Activated CD8-positive, alpha-beta memory T cell treated with anti-CD3 and anti-CD28 coated beads for 48 hours (primary cell): ENCODE results near the gene PDE9A.

Experiments
- DNase-seq, 3 experiments: peaks; one replicate each; pipeline ENCODE4 v3.0.0-alpha.2; 2020; ENCODE audit warnings: low read depth in 2 of 3, low spot score in 2 of 3

PDE9A gene

GRCh38 chr21:42684109-42684916, 30.9 kb downstream of the PDE9A start:
- DNase-seq: peak in 1 of 3 experiments; percentile 31

- DNase-seq: no peak
Observed at GRCh38 chr21:42685036-42685435, 31.6 kb downstream of the PDE9A start.

- DNase-seq: no peak
Observed at GRCh38 chr21:42685954-42686500, 32.6 kb downstream of the PDE9A start.

GRCh38 chr21:42687796-42688195, 34.4 kb downstream of the PDE9A start:
- no peak for DNase-seq

GRCh38 chr21:42688226-42688840, 34.9 kb downstream of the PDE9A start:
- no peak for DNase-seq

- no peak for DNase-seq
Observed at GRCh38 chr21:42688841-42689371, 35.5 kb downstream of the PDE9A start.

- DNase-seq: no peak
Observed at GRCh38 chr21:42690586-42690985, 37.2 kb downstream of the PDE9A start.

- DNase-seq: no peak
Observed at GRCh38 chr21:42691901-42692559, 38.6 kb downstream of the PDE9A start.

- DNase-seq: no peak
Observed at GRCh38 chr21:42692688-42693087, 39.3 kb downstream of the PDE9A start.

- DNase-seq: no peak
Observed at GRCh38 chr21:42694751-42695696, 41.6 kb downstream of the PDE9A start.

GRCh38 chr21:42695697-42696380, 42.4 kb downstream of the PDE9A start:
- no peak for DNase-seq

GRCh38 chr21:42696501-42697040, 43.1 kb downstream of the PDE9A start:
- no peak for DNase-seq

GRCh38 chr21:42698733-42699132, 45.3 kb downstream of the PDE9A start:
- DNase-seq: no peak

GRCh38 chr21:42699196-42699595, 45.8 kb downstream of the PDE9A start:
- no peak for DNase-seq

- DNase-seq: no peak
Observed at GRCh38 chr21:42701706-42702456, 48.5 kb downstream of the PDE9A start.

GRCh38 chr21:42702720-42703119, 49.3 kb downstream of the PDE9A start:
- DNase-seq: no peak

- DNase-seq: no peak
Observed at GRCh38 chr21:42703136-42703908, 49.9 kb downstream of the PDE9A start.

GRCh38 chr21:42703965-42704364, 50.5 kb downstream of the PDE9A start:
- DNase-seq: no peak
